Hypothalamus (tissue), 51 donors: ENCODE data around the gene ARVCF.

Experiments
- DNase-seq, 51 donors: peaks; one replicate each; lab custom pipeline; 2025; lab: John Stamatoyannopoulos, UW

ARVCF gene

DNA sequence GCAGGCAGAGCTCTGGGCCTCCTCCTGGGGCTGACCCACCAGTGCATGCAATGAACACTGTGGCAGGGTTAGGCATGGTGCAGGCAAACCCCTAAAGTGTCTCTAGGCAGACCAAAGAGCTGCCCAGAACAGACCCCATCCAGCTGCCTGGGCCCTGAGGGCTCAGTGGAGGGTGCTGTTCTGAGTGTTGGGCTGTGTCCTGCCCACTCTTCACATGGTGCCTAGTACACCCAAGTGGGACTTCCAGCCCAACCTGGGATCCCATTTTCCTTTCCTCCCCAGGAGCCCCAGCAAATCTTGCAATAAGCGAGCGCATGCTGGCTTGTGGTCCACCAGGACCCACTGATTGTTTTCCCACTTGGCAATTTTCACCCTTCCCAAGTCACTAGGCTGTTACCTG, 26.4 kb downstream of the ARVCF start:
- DNase-seq = no peak

DNA sequence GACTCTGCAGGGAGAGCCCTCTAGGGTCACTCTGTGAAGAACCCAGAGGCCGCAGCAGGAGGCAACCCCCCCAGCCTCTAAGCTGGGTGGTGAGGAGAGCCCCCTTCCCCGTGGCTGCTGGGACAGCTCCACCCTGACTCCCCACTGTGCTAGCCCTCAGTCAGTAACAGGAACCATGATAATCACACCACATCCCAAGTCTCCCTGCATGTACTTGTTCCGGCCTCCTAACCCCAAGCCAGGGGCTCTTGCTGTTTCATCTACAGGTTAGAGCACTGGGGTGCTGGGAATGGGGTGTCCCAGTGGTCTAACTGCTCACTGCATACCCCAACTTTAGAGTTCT, 26.9 kb downstream of the ARVCF start:
- no peak for DNase-seq

DNA sequence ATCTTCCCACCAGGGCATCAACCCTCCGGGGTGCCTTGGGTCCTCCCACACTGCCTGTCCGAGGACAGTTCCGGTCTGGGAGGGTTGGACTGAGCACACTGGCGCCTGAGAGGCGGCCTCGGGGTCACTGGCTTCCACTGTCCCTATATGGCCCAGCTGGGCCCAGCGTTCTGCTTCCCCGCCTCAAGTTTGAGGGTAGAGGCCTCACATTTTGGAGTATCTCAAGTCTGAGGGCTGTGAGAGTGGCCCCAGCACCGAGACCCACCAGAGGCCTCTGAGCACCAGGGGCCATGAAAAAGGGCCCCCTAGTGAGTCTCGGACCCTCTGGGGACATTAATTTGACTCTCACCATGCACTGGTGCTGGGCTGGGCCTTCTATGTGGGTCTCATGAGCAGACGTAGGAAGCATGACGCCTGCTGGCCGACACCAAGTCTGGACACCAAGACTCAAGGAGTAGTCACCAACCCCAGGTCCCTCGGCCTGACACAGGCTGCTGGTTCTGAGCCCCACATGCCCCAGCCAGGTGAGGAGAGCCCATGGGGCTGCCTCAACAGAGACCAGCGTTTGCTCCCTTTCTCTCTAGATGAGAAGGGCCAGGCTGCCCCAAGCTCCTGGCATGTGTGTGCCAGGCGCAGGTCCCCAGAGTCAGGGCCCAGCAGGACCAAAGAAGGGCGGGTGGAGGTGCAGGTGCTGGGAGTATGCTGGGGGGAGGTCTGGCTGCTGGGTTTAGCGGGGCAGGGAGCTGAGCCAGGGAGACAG, 27.5 kb downstream of the ARVCF start:
- no peak for DNase-seq

DNA sequence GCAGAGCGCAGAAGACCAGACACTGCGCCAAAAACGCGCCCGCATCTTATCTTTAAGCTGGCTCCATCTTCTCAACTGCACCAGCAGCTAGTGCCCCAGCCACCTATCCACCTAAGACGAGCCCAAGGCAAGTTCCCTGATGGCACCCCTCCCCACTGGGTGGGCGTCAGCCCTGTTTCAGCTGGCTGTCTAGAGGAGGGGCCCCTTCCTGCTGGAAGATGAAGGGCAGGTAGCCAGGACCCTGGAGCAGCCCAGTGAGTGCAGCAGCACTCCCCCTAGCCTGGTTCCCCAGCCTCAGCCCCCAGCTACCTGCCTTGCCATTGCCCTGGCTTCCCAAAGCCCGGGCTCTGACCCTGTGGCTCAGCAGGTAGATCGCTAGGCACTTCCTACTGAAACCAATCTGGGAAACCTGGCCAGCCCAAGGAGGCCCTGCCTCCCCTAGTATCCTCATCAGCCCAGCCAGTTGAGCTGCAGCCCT, 28.3 kb downstream of the ARVCF start:
- no peak for DNase-seq

- DNase-seq = no peak
Observed at GRCh38 chr22:19987394-19988306, 29.0 kb downstream of the ARVCF start.

- peak in 39 of 51 donors; percentile 7 to 76 (median 51) for DNase-seq
Observed at GRCh38 chr22:19986410-19987341, 29.9 kb downstream of the ARVCF start.

- no peak for DNase-seq
Observed at GRCh38 chr22:19986011-19986409, 30.6 kb downstream of the ARVCF start.

- no peak for DNase-seq
Observed at GRCh38 chr22:19984851-19985811, 31.5 kb downstream of the ARVCF start.

GRCh38 chr22:19984201-19984753, 32.3 kb downstream of the ARVCF start:
- DNase-seq = peak in 4 of 51 donors; percentile 24 to 62 (median 42)

DNA sequence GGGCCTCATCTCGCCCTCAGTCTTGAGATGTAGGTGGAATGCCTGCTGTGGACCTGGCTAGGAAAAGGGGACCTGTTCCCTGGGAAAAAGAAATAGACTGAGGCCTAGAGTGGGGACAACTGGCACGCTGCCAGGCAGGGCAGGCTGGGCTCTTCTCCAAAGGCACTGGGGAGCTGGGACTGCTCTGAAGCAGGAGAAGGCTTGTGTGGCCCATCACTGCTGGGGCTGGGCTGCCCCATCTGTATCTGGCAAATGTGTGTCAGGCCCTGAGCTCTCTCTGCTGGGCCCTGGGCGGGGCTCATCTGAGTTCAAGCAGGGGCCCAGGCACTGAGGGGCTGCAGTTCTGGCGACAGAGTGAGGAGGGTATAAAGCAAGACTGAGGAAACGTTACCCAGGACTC, 32.9 kb downstream of the ARVCF start:
- DNase-seq = peak in 20 of 51 donors; percentile 11 to 52 (median 31)

DNA sequence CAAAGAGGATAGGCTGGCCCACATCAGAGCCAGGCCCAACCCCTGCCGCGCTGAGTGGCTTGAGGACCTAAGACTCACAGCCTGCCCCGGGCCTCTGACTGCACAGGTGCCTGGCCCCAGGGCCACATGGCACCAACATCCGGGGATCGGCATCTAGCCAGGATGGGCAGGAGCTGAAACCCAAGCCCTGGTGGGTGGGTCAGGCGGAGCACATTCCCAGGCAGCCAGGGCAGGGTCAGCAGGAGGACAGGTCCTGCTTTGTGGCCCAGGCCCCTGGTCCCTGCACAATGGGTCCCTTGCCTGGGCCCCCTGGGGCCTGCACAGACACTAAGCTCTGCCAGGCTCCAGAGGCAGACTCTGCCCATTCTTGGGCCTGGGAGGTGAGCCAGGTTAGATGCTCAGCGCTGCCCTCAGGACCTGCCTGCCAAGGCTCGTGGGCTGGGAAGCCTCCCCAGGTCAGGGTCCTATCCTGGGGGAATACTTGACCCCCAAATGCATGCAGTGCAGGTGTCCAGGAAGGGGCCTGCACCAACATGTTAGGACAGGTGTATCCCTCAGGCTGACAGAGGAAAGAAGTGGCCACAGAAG, 33.5 kb downstream of the ARVCF start:
- DNase-seq = no peak

DNA sequence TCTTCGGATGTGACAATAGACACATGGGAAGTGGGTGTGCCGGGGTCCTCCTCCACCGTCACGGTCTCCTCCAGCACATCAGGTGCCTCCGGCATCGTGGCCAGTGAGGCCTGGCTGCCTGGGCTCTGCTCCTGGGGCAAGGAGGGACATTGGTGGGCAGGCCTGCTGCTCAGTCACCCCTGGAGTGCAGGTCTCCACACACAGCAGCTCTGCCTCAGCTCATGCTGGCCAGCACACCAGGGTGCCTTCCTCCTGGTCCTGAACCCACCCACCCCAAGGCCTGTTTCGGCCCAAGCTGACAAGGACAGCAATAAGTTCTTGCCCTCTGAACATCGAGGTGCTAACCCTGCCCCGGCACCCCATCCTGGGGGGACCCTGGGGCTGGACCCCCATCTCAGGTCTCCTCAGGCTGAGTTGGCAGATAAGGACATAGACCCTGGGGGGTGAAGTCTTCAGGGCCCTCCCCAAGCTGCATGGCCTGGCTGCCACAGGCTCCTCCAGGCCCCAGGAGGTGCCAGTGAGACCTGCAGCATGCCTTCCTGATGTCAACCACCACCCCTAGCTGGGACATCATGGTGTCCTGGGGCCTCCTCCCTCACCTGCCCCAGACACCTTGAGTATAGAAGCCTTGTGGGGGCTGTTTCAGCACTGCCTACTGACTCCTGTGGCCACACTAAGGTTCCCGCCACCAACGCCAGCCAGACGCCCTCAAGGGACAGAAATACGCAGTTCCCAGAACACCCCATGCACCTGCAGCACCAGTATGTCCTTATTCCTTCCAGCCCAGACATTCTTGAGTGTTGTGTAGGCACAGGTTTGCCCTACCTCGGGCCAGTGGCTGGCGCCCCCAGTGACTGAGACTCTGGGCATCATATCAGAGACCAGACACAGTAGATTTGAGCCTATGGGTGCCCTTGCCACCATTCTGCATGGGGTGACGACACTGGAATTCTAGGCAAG, 34.4 kb downstream of the ARVCF start:
- DNase-seq = no peak

DNA sequence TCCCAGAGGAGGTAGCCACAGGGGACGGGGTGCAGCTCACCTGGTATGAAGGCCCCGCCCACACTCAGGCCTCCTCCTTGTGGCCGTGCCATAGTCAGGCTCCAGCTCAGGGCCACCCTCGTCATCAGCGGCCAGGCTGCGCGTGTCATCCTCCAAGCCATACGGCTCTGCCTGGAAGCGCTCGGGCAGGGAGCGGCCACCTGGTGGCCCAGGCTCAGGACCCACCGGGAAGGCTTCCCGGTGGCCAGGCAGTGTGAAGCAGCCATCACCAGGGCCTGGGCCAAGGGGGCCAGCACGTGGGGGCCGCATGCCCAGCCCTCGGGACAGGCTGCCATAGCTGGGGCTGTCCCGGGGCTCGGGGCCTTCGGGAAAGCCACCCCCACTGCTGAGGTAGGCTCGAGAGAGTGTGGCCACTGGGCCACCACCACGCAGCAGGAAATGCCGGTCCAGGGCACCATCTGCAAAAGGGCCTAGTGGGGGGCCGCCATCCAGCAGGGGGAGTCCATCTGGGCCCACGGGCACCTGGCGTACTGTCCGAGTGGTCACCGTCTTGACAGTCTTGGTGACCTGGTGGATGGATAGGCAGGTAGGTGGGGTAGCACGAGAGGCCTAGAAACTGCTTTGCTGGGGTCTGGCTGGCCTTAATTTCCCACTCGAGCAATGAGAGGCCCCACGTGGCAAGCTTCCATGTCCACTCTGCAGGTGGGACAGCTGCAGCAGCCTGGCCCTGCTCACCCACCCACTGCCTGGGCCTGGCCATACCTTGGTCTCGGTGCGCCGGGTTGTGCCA, 35.3 kb downstream of the ARVCF start:
- no peak for DNase-seq

- DNase-seq = no peak
Observed at GRCh38 chr22:19980766-19981165, 35.9 kb downstream of the ARVCF start.

DNA sequence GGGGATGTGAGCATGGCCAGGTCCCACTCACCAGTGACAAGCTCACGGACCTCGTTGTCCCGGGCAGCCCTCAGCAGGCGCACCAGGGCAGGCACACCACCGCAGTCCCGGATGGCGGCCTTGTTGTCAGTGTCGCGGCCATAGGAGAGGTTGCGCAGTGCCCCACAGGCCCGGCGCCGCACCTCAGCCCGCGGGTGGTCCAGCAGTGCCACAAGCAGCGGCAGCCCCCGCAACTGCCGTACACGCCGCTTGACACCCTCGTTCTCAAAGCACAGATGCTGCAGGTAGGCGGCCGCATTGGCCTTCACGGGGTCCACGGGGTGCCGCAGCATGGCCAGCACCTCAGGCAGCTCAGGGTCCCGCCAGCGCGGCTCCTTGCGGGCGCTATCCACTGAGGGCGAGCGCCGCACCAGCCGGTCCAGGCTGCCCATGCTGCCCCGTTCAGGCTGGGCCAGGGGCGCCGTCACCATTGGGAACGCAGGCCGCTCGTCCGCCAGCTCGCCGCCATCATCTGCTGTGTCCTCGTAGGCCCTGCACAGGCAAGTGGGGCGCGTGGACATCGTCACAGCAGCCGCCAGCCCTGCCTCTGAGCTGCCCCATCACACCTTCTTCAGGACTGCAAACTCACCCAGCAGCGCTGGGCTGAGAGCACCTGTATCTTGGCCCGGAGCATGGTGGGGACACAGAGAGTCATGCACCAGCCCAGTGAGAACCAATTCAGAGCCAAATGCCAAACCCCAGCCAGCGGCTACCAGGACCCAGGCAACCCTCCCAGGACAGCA, 36.7 kb downstream of the ARVCF start:
- DNase-seq = peak in 2 of 51 donors; percentile 28 to 35

GRCh38 chr22:19978748-19979147, 37.9 kb downstream of the ARVCF start:
- no peak for DNase-seq
